Glutamatergic neuron (in vitro differentiated cells): ENCODE measurements around the gene CREB5. TPM values are rescaled to one million over a fixed set of nuclear protein-coding genes. Genes with fewer than 3 reads are reported as not detected.
A peak's percentile ranks its signal among the peaks of the same experiment; 100 is the strongest.

Source experiments
- DNase-seq: peaks from one replicate; pipeline ENCODE4 v3.0.0; 2022
- H3K27ac Mint-ChIP-seq: one replicate; pipeline ENCODE4 v1.8.0; 2020; ENCODE audit warnings: mild to moderate bottlenecking, mixed read lengths, inconsistent platforms; ENCODE audit not compliant: unreplicated experiment
- H3K27me3 Mint-ChIP-seq: one replicate; pipeline ENCODE4 v1.8.0; 2020; ENCODE audit warnings: mild to moderate bottlenecking, moderate library complexity, mixed read lengths, inconsistent platforms; ENCODE audit not compliant: unreplicated experiment
- H3K36me3 Mint-ChIP-seq: one replicate; pipeline ENCODE4 v1.8.0; 2020; ENCODE audit warnings: mild to moderate bottlenecking, mixed read lengths, inconsistent platforms; ENCODE audit not compliant: unreplicated experiment
- H3K4me1 Mint-ChIP-seq: one replicate; pipeline ENCODE4 v1.8.0; 2020; ENCODE audit warnings: mild to moderate bottlenecking, low read depth, mixed read lengths, inconsistent platforms; ENCODE audit not compliant: unreplicated experiment
- H3K4me3 Mint-ChIP-seq: one replicate; pipeline ENCODE4 v1.8.0; 2020; ENCODE audit warnings: mild to moderate bottlenecking, mixed read lengths, inconsistent platforms; ENCODE audit not compliant: unreplicated experiment
- H3K9me3 Mint-ChIP-seq: one replicate; pipeline ENCODE4 v1.8.0; 2020; ENCODE audit warnings: mild to moderate bottlenecking, moderate library complexity, mixed read lengths, inconsistent platforms; ENCODE audit not compliant: unreplicated experiment
- CTCF ChIP-seq: fragments of 200-600 bp; sonication (generic); IDR thresholded peaks from one replicate; pipeline ENCODE4 v1.5.0; 2021; ENCODE audit not compliant: partially characterized antibody, unreplicated experiment
- total RNA-seq: library from RNA; stranded (reverse); fragmentation: NEBNext Ultra II Directional; extraction: Animal tissue kit (Norgen Biotek cat#: 25700); gene quantifications from one replicate; pipeline ENCODE4 v1.2.1, GENCODE V29; 2021; ENCODE audit not compliant: unreplicated experiment

Gene CREB5
- total RNA-seq, 1 donor from 2014 or later, result 50.4 TPM

- H3K9me3 Mint-ChIP-seq, result no peaks in the 10 kb centered on the region
- peaks cover 1% of the 10 kb centered on the region for H3K27me3 Mint-ChIP-seq
- no peak overlapping the region for H3K4me3 Mint-ChIP-seq
- no peak for TF ChIP-seq CTCF
- H3K27ac Mint-ChIP-seq, result no peak overlapping the region
- DNase-seq, result no peak
- peaks cover 16% of the 10 kb centered on the region for H3K36me3 Mint-ChIP-seq
- H3K4me1 Mint-ChIP-seq, result peaks cover 5% of the 10 kb centered on the region
These were observed 394.5 kb downstream of the CREB5 start for GRCh38 chr7:28806841-28807240.

GRCh38 chr7:28807396-28807994 lies 395.2 kb downstream of the CREB5 start:
- peaks cover 16% of the 10 kb centered on the region for H3K36me3 Mint-ChIP-seq
- H3K27me3 Mint-ChIP-seq, result peaks cover 1% of the 10 kb centered on the region
- H3K9me3 Mint-ChIP-seq, result no peaks in the 10 kb centered on the region
- no peak for TF ChIP-seq CTCF
- peaks cover 6% of the 10 kb centered on the region for H3K4me1 Mint-ChIP-seq
- DNase-seq, result no peak
- H3K27ac Mint-ChIP-seq, result no peak overlapping the region
- H3K4me3 Mint-ChIP-seq, result no peak overlapping the region

DNA sequence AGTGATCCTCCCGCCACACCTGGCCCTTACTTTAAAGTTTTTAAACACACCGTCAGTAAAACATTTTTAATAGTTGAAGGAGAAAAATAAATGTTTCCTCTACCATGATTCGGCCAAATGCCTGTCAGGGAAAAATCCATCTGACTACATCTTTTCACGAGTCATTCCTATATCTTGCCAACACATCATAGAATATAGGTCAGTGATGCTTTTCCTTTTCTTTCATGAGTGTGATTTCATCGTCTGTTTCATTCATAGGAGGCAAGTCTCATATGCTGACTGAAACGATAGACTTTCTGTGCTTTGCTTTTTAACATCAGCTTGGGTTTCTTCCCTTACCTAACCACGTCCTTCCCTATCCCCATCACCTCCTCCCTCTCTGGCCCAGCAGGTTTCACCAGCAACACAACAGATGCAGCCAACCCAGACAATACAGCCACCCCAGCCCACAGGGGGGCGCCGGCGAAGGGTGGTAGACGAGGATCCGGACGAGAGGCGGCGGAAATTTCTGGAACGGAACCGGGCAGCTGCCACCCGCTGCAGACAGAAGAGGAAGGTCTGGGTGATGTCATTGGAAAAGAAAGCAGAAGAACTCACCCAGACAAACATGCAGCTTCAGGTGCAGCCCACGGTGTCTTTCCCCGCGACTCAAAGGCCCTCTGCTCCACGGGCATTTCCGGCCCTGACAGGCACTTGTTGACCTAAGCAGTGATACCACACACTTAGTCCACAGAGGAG lies 396.6 kb downstream of the CREB5 start:
- Mint-ChIP-seq H3K36me3 (peaks cover 16% of the 10 kb centered on the region), H3K4me1 (peaks cover 10% of the 10 kb centered on the region), H3K27me3 (peaks cover 1% of the 10 kb centered on the region), H3K27ac (no peak overlapping the region), H3K4me3 (no peak overlapping the region), H3K9me3 (no peaks in the 10 kb centered on the region)
- DNase-seq, result peak; percentile 19
- TF ChIP-seq CTCF, result no peak

DNA sequence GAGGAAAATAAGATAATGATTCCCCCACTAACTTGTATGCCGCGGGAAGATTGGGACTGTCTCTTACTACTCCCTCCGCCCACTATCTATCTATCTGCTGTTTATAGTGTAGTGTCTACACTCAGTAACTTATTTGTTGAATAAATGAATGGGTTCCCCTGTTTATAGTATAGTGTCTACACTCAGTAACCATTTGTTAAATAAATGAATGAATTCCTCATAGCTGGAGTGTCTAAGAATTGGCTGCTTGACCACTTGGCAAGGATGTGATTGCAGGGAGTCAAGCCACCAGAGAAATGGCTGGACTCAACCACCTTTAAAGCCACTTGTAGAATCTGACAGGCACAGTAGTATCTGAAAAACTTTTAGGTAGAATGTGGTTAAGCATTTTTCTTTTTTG lies 398.7 kb downstream of the CREB5 start:
- no peak overlapping the region for H3K27ac Mint-ChIP-seq
- H3K27me3 Mint-ChIP-seq, result peaks cover 1% of the 10 kb centered on the region
- no peak for DNase-seq

More for the DNA sequence above, 398.7 kb downstream of the CREB5 start:
- Mint-ChIP-seq H3K4me1 (peaks cover 10% of the 10 kb centered on the region), H3K36me3 (no peaks in the 10 kb centered on the region), H3K9me3 (no peaks in the 10 kb centered on the region), H3K4me3 (no peak overlapping the region)
- no peak for TF ChIP-seq CTCF
